Right lobe of liver (tissue), 6 donors: ENCODE measurements around the gene KANSL1L. TPM values are rescaled to one million over a fixed set of nuclear protein-coding genes. Genes with fewer than 3 reads are reported as not detected.
A peak's percentile ranks its signal among the peaks of the same experiment; 100 is the strongest.

Experiments used
- ATAC-seq, 4 donors: fragments of 200-7000 bp; cut with Tn5 transposase; one replicate each; pipeline ENCODE4 v1.9.1; 2020; ENCODE audit warnings: mild to moderate bottlenecking in 4 of 4, moderate library complexity in 4 of 4
- DNase-seq, 3 donors: peaks; one replicate each; pipeline ENCODE4 v3.0.0-alpha.2; 2020
- H3K27ac ChIP-seq, 3 donors: fragments of 200-600 bp; one replicate each; pipeline ENCODE4 v1.8.0; 2022
- H3K27me3 ChIP-seq, 2 donors: fragments of 200-600 bp; one replicate each; pipeline ENCODE4 v1.8.0; 2022
- H3K36me3 ChIP-seq, 4 donors: fragments of 200-600 bp; sonication (generic) in 1 of 4; one replicate each; pipeline versions ENCODE4 v1.5.1 to v1.8.0; 2017 to 2022; ENCODE audit warnings: control low read depth in 1 of 4
- H3K4me1 ChIP-seq, 4 donors: fragments of 200-600 bp; sonication (generic) in 1 of 4; one replicate each; pipeline versions ENCODE4 v1.5.1 to v1.8.0; 2017 to 2022; ENCODE audit warnings: control low read depth in 1 of 4
- H3K4me3 ChIP-seq, 3 donors: fragments of 200-600 bp; one replicate each; pipeline ENCODE4 v1.8.0; 2022
- H3K9me3 ChIP-seq, 4 donors: fragments of 200-600 bp; sonication (generic) in 1 of 4; one replicate each; pipeline versions ENCODE4 v1.5.1 to v1.8.0; 2017 to 2022; ENCODE audit warnings: control low read depth in 1 of 4
- POLR2A ChIP-seq: fragments of 450-650 bp; IDR thresholded peaks from one replicate; pipeline ENCODE4 v1.6.1; 2017; ENCODE audit warnings: antibody characterized with exemption, mild to moderate bottlenecking
- WGBS: methylation state at CpG from one replicate; pipeline ENCODE4 v1.1.6; 2018; ENCODE audit warnings: low coverage, low lambda C conversion rate; ENCODE audit not compliant: insufficient coverage; ENCODE audit errors: missing lambda C conversion rate; 5-methylcytosine and 5-hydroxymethylcytosine counted together
- intact Hi-C, 2 donors: fragments of 100-400 bp; cut with DNase I; formaldehyde crosslinking; loops; one replicate each; pipeline versions ENCODE4 v1.11.2 to v1.14.1; 2022
- total RNA-seq, 6 experiments: library from RNA; depleted of rRNA in 2 of 6; stranded (reverse); fragments of >200 nt in 2 of 6; fragmentation: NEBNext Ultra II Directional in 3 of 6; extraction: Animal tissue kit (Norgen Biotek cat#: 25700) in 3 of 6; gene quantifications; one replicate each; pipeline versions ENCODE4 v1.1.0 to v1.2.4, GENCODE V29; 2016 to 2023
- TF ChIP-seq, protein P1 (sequence below), 4 donors: fragments of 200-600 bp in 3 of 4; fragments of 450-650 bp in 1 of 4; IDR thresholded peaks; one replicate each; pipeline versions ENCODE4 v1.5.1 to v1.8.0; 2016 to 2022; ENCODE audit warnings: antibody characterized with exemption in 4 of 4, mild to moderate bottlenecking in 2 of 4
- donor health status: DM: no; HTN: yes; CAD: no.
- donor health status: DM: no; HTN: no; CAD: no.
- donor health status: DM: no; HTN: no; CAD: no.
- donor health status: DM: no; HTN: yes; CAD: no.
- donor health status: DM: no; HTN: yes; CAD: no.

Gene KANSL1L
- total RNA-seq, 6 experiments from 2014 or later, result 7.1 to 19.1 (median 11.1) TPM

DNA sequence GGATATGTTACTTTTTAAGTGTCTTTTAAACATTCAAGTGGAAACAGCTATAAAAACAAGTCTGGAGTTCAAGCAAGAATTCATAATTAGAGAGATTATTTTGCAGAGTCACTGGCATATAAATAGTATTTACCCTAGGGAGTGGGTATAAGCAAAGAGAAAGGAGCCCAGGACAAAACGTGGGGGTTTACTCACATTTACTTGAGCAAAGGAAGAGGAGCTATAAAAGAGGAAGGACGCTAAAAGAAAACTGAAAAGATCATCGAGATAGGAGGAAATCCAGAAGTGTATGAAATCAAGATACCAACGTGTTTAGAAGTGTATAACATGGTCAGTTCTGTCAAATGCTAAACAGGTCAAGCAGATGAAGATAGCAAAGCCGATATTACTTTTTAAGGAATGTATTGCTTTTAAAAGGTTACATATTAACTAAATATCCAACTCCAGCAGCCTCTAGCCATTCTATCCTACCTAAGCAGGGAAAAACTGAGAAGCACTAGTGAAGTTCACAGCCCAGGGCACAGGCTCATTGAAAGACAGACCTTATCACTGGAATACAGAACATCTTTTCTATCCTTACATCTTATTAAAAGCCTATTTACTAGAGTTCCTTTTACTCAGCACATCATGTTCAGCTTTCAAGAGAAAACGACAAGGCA is 8.6 kb downstream of the KANSL1L start:
- no peak overlapping the region for H3K4me3 ChIP-seq
- peak; percentile 85 to 93 (median 91) for ATAC-seq
- no peak for DNase-seq
- peaks cover 0 to 20% (median 10%) of the 10 kb centered on the region in 4 donors for H3K4me1 ChIP-seq
- no peaks in the 10 kb centered on the region for H3K9me3 ChIP-seq
- intact Hi-C loops, result no loop called here
- no peaks in the 10 kb centered on the region for H3K36me3 ChIP-seq
- TF ChIP-seq, protein P1, sequence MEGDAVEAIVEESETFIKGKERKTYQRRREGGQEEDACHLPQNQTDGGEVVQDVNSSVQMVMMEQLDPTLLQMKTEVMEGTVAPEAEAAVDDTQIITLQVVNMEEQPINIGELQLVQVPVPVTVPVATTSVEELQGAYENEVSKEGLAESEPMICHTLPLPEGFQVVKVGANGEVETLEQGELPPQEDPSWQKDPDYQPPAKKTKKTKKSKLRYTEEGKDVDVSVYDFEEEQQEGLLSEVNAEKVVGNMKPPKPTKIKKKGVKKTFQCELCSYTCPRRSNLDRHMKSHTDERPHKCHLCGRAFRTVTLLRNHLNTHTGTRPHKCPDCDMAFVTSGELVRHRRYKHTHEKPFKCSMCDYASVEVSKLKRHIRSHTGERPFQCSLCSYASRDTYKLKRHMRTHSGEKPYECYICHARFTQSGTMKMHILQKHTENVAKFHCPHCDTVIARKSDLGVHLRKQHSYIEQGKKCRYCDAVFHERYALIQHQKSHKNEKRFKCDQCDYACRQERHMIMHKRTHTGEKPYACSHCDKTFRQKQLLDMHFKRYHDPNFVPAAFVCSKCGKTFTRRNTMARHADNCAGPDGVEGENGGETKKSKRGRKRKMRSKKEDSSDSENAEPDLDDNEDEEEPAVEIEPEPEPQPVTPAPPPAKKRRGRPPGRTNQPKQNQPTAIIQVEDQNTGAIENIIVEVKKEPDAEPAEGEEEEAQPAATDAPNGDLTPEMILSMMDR (IDR thresholded peaks at IDR 0.05), result no peak
- no peak for TF ChIP-seq POLR2A
- peak overlapping the region in 1 of 3 donors; percentile 20 for H3K27ac ChIP-seq
- WGBS, result 13% methylated on average over 6 of the region's 6 CpGs
- H3K27me3 ChIP-seq, result no peaks in the 10 kb centered on the region

DNA sequence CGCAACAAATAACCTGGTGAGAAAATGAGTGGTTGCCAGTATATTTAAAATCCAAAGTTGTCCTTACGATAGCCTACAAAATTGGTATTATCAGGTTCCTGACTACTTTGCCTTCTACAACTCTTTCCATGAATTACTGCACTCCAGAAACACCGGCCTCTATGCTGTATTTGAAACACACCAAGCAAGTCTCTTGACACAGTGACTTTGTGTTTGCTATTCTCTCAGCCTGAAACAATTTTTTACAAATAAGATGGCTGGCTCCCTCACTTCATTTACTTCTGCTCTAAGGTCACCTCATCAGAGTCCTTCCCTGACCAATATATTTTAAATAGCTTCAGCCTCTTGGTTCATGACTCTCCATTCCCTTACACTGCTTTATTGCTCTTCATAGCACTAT is 12.2 kb downstream of the KANSL1L start:
- Histone ChIP-seq H3K27me3 (no peaks in the 10 kb centered on the region), H3K4me1 (peaks cover 0 to 14% (median 4%) of the 10 kb centered on the region in 4 donors), H3K9me3 (no peaks in the 10 kb centered on the region), H3K36me3 (peaks cover 0 to 10% (median 0%) of the 10 kb centered on the region in 4 donors), H3K27ac (no peak overlapping the region), H3K4me3 (no peak overlapping the region)
- 94% methylated on average over 3 of the region's 3 CpGs for WGBS
- ATAC-seq (no peak), DNase-seq (no peak)
- TF ChIP-seq POLR2A, result no peak
- TF ChIP-seq, protein P1 (IDR thresholded peaks at IDR 0.05), result no peak
- intact Hi-C loops, result no loop called here

DNA sequence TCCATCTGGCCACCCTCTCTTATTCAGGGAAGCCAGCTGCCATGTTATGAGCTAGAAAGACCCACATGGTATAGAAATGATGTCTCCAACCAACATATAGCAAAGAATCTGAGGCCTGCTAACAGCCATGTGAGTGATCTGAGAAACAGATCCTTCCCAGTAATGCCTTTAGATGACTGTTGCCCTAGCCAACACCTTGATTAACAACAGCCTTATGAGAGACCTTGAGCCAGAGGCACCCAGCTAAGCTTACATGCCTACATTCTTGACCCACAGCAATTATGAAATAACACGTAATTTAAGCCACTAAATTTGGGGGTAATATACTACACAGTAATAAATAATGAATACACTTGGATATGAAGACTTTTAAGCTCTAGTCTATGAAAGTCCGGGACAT is 13.0 kb downstream of the KANSL1L start:
- DNase-seq (no peak), ATAC-seq (no peak)
- Histone ChIP-seq H3K27ac (no peak overlapping the region), H3K4me3 (no peak overlapping the region), H3K9me3 (no peaks in the 10 kb centered on the region), H3K27me3 (no peaks in the 10 kb centered on the region), H3K4me1 (peaks cover 0 to 11% (median 3%) of the 10 kb centered on the region in 4 donors), H3K36me3 (peaks cover 0 to 19% (median 2%) of the 10 kb centered on the region in 4 donors)
- intact Hi-C loops, result no loop called here
- TF ChIP-seq, protein P1 (IDR thresholded peaks at IDR 0.05), result no peak
- no peak for TF ChIP-seq POLR2A
- 95% methylated on average over 2 of the region's 2 CpGs for WGBS

DNA sequence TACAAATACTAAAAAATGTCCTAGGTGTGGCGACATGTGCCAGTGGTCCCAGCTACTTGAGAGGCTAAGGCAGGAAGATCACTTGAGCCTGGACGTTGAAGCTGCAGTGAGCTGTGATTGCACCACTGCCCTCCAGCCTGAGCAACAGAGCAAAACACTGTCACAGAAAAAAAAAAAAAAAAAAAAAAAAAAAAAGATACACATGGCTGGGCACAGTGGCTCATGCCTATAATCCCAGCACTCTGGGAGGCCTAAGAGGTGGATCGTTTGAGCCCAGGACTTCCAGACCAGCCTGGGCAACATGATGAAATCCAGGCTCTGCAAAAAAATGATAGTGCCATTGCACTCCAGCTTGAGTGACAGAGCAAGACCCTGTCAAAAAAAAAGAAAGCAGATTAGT is 13.7 kb downstream of the KANSL1L start:
- H3K27me3 ChIP-seq, result no peaks in the 10 kb centered on the region
- intact Hi-C loops, result no loop called here
- TF ChIP-seq, protein P1 (IDR thresholded peaks at IDR 0.05), result no peak
- TF ChIP-seq POLR2A, result no peak
- no peak overlapping the region for H3K4me3 ChIP-seq
- H3K9me3 ChIP-seq, result no peaks in the 10 kb centered on the region
- H3K27ac ChIP-seq, result no peak overlapping the region
- 40% methylated on average over 2 of the region's 3 CpGs for WGBS
- H3K36me3 ChIP-seq, result peaks cover 0 to 20% (median 2%) of the 10 kb centered on the region in 4 donors
- ATAC-seq (no peak), DNase-seq (no peak)
- H3K4me1 ChIP-seq, result peaks cover 0 to 4% (median 0%) of the 10 kb centered on the region in 4 donors
